Measurements from ENCODE around the gene TRAK1. TPM values are rescaled to one million over a fixed set of nuclear protein-coding genes. Genes with fewer than 3 reads are reported as not detected.

Gene TRAK1
- total RNA-seq, 1 donor from 2014 or later = 49.6 TPM

DNA sequence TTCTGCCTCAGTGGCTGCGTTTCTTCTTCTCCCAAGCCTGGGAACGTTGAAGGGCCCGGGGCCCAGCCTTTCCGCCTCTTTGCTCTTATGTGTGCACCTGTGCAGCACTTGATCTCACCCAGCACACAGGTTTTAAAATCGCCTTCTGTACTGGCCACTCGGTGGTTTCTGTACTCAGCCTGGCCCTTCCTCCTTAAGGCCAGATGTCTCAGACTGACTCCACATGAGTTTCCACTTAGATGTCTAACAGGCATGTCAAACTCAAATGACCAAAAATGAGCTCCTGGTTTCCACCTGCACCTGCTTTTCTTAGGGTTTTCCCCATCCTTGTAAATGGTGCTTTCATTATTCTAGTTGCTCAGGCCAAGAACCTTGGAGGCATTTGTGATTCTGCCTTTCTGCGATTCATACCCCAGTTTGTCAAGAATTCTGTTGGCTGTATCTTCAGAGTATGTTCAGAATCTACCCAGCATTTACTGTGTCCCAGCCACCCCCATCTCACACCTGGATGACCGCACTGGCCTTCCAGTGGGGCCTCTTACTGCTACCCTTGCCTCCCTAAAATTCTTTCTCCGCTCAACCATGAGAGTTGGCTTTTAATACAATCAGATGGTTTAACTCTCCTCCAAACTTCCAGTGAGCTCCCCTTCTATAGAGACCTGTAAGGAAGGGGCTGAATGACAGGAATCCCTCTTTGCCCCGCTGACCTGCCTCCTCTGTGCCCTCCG lies 2.2 kb upstream of the TRAK1 start:
- TF ChIP-seq, protein P1, sequence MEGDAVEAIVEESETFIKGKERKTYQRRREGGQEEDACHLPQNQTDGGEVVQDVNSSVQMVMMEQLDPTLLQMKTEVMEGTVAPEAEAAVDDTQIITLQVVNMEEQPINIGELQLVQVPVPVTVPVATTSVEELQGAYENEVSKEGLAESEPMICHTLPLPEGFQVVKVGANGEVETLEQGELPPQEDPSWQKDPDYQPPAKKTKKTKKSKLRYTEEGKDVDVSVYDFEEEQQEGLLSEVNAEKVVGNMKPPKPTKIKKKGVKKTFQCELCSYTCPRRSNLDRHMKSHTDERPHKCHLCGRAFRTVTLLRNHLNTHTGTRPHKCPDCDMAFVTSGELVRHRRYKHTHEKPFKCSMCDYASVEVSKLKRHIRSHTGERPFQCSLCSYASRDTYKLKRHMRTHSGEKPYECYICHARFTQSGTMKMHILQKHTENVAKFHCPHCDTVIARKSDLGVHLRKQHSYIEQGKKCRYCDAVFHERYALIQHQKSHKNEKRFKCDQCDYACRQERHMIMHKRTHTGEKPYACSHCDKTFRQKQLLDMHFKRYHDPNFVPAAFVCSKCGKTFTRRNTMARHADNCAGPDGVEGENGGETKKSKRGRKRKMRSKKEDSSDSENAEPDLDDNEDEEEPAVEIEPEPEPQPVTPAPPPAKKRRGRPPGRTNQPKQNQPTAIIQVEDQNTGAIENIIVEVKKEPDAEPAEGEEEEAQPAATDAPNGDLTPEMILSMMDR (IDR thresholded peaks at IDR 0.05) = no peak
- no peak overlapping the region for H3K4me3 ChIP-seq
- peaks cover 5% of the 10 kb centered on the region for H3K4me1 ChIP-seq
- H3K9me3 ChIP-seq = no peaks in the 10 kb centered on the region
- intact Hi-C loops (cut with DNase I) = no loop called here
- H3K36me3 ChIP-seq = peaks cover 26% of the 10 kb centered on the region
- ATAC-seq (no peak), DNase-seq (no peak)
- H3K27me3 ChIP-seq = no peaks in the 10 kb centered on the region
- H3K27ac ChIP-seq = no peak overlapping the region

DNA sequence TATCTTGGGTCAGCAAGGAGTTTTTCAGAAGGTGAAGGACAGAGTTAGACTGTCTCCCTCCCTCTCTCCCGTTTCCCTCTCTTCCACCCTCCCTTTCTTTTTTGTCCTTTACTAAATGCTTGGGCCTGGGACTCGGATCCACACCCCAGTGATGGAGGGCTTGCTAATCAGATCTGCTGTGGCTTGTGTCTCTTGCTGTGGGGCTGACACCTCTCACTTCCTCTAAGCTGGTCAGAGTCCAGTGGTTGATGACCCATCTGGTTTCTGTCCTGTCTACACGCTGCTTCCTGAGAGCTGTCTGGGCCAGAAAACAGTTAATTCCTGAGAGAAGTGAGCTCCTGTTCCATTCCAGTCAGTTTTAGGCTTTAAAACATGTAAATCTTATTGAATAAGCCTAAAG lies 849 bp downstream of the TRAK1 start:
- Histone ChIP-seq H3K4me1 (no peaks in the 10 kb centered on the region), H3K27me3 (no peaks in the 10 kb centered on the region), H3K36me3 (peaks cover 24% of the 10 kb centered on the region), H3K4me3 (peak overlapping the region; percentile 5), H3K27ac (peak overlapping the region; percentile 49), H3K9me3 (no peaks in the 10 kb centered on the region)
- TF ChIP-seq, protein P1 (IDR thresholded peaks at IDR 0.05) = no peak
- DNase-seq = no peak
- intact Hi-C loops (cut with DNase I) = loop anchor here (10.0 kb wide), 1 partner anchor 197 kb away; no protein-coding TSS in a partner anchor
- ATAC-seq = peak; percentile 40

DNA sequence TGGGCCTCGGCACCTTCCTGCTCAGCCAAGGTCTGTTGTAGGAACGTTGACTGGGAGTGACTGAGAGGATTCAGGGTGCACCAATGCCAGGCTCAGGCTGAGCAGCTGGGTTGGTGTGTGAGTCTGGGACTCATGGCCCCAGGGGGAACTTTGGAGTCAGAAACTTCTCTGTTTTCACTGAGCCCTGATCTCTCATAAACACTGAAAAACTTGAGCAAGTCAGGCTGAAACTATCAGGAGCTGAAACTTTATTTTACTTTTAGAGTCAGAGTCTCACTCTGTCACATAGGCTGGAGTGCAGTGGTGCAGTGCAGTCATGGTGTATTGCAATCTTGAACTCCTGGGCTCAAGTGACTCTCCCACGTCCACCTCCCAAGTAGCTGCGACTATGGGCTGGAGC lies 3.0 kb downstream of the TRAK1 start:
- H3K36me3 ChIP-seq = peaks cover 3% of the 10 kb centered on the region
- H3K4me1 ChIP-seq = peaks cover 13% of the 10 kb centered on the region
- intact Hi-C loops (cut with DNase I) = loop anchor here (10.0 kb wide), 1 partner anchor 199 kb away; no protein-coding TSS in a partner anchor
- no peak overlapping the region for H3K27ac ChIP-seq
- no peaks in the 10 kb centered on the region for H3K9me3 ChIP-seq
- TF ChIP-seq, protein P1 (IDR thresholded peaks at IDR 0.05) = no peak
- DNase-seq (no peak), ATAC-seq (no peak)
- no peaks in the 10 kb centered on the region for H3K27me3 ChIP-seq
- H3K4me3 ChIP-seq = no peak overlapping the region

DNA sequence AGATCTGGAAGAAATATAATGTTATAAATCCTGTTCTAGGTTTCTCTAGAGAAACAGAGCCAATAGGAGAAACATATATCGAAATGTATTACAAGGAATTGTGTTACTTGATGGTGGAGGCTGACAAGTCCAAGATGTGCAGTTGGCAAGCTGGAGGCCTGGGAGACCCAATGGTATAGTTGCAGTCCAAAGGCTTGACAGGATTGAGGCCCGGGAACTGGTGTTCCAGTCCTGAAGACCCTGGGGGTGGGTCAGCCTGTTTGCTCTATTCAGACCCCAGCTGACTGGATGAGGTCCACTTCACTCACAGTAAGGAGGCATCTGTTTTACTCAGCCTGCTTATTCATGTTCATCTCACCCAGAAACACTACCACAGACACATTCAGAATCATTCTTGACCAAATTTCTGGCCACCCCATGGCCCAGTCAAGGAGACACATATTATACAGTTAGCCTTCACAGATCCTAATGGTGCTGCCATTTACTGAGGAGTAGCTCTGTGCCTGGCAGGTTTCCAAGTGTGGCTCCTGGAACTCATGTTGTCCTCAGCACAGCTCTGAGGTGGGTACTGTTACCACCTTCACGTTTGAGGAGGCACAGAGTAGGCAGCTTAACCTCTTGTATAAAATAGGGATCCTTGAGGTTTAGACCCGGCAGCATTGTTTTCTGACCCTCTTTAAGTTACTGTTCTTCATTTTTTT lies 3.7 kb downstream of the TRAK1 start:
- Histone ChIP-seq H3K9me3 (no peaks in the 10 kb centered on the region), H3K27ac (no peak overlapping the region), H3K4me1 (peaks cover 21% of the 10 kb centered on the region), H3K4me3 (no peak overlapping the region), H3K27me3 (no peaks in the 10 kb centered on the region), H3K36me3 (no peaks in the 10 kb centered on the region)
- intact Hi-C loops (cut with DNase I) = loop anchor here (10.0 kb wide), 1 partner anchor 200 kb away; no protein-coding TSS in a partner anchor
- DNase-seq (no peak), ATAC-seq (no peak)
- TF ChIP-seq, protein P1 (IDR thresholded peaks at IDR 0.05) = no peak

DNA sequence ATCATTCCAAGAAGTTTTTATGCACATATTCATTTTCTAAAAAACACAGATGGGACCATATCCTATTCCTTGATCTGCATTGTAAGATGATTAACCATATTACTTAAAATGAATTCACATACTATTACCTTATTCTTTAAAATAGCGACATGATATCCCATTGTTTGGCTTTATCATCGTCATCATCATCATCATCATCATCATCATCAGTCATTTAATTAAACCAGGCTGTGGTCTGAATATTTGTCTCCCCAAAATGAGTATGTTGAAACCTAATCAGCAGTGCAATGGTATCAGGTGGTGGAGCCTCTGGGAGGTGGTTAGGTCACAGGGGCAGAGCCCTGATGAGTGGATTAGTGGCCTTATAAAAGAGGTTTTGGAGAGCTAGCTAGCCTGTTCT lies 4.4 kb downstream of the TRAK1 start:
- no peaks in the 10 kb centered on the region for H3K9me3 ChIP-seq
- H3K4me3 ChIP-seq = no peak overlapping the region
- no peaks in the 10 kb centered on the region for H3K36me3 ChIP-seq
- H3K4me1 ChIP-seq = peaks cover 25% of the 10 kb centered on the region
- no peak for ATAC-seq
- H3K27me3 ChIP-seq = no peaks in the 10 kb centered on the region
- no peak for DNase-seq
- TF ChIP-seq, protein P1 (IDR thresholded peaks at IDR 0.05) = no peak
- no peak overlapping the region for H3K27ac ChIP-seq
- intact Hi-C loops (cut with DNase I) = loop anchor here (10.0 kb wide), 1 partner anchor 201 kb away; no protein-coding TSS in a partner anchor

All from upper lobe of right lung (tissue), 1 donor.